HG02623 (cell line): Measurements from ENCODE around the gene EGF.

ENCODE experiments used
- ATAC-seq: cut with Tn5 transposase; IDR thresholded peaks from one replicate; pipeline ENCODE4 v1.9.1; 2021; ENCODE audit warnings: moderate library complexity; ENCODE audit not compliant: unreplicated experiment

Gene EGF

GRCh38 chr4:109989618-109990017, 76.9 kb downstream of the EGF start:
- no peak for ATAC-seq

GRCh38 chr4:109990261-109991257, 77.9 kb downstream of the EGF start:
- peak; percentile 80 for ATAC-seq

- no peak for ATAC-seq
Observed at GRCh38 chr4:109993116-109993515, 80.4 kb downstream of the EGF start.

DNA sequence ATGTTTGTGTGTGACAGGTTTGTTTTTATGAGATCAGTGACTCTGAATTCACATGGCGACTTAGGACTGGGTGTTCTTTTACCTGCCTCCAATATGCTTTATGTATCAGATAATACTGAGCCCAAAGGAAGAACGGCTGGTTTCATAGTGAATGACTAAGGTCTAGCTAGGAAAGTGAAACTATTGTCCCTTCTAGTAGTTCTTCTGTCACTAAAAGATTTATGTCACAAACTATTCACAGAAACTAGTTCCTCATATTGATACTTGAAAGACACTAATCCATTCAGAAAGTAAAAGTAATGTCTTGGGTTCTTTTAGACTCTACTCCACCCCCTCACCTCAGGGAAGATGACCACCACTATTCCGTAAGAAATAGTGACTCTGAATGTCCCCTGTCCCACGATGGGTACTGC, 81.7 kb downstream of the EGF start:
- ATAC-seq = peak; percentile 49

- ATAC-seq = no peak
Observed at GRCh38 chr4:109996526-109996925, 83.8 kb downstream of the EGF start.

DNA sequence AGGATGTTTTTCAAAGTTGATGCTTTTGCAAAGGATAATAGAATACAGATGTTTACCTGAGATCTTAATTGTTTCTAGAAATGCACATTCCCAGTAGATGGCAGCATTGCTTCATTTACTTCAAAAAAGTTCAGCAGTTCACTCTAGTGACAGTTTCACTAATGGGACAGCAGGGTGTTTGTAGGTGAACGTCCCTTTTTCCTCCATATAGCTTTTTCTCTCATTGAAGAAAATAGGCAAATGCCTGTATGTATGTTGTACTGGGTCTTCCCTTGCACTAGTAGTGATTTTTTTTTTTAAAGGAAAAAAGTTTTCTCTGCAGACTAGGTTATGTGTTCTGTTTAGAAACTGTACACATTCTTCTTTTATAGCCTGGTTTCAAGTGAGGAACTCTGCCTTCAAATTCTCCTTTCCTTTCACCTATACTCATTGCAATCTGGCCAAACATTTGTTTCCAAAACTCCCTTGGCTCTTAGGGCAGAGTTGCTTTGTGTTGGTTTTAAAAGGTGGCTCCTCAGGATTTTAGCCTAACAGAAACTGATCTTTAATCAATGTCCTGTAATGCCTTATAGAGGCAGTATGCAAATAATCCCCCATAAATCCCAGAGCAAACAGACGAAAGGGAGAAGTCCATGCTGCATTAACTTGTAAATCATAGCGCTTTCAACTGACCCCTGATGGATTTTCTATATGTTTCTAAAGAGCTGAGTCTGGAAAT, 86.3 kb downstream of the EGF start:
- peak; percentile 44 for ATAC-seq

- ATAC-seq = no peak
Observed at GRCh38 chr4:109999585-109999912, 86.9 kb downstream of the EGF start.

DNA sequence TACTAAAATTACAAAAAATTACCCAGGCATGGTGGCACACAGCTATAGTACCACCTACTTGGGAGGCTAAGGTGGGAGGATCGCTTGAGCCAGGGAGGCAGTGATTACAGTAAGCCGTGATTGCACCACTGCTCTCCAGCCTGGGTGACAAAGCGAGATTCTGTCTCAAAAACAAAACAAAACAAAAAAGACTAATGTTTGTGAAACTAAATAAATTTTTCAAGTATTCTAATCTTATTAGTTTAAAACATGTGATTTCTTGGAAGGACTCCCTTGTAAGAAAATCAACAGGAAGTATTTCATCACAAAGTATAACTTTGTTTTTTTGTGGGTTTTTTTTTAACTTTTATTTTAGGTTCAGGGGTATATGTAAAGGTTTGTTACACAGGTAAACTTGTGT, 89.6 kb downstream of the EGF start:
- ATAC-seq = no peak

GRCh38 chr4:110003401-110004187, 90.9 kb downstream of the EGF start:
- no peak for ATAC-seq

GRCh38 chr4:110004556-110004955, 91.9 kb downstream of the EGF start:
- no peak for ATAC-seq

DNA sequence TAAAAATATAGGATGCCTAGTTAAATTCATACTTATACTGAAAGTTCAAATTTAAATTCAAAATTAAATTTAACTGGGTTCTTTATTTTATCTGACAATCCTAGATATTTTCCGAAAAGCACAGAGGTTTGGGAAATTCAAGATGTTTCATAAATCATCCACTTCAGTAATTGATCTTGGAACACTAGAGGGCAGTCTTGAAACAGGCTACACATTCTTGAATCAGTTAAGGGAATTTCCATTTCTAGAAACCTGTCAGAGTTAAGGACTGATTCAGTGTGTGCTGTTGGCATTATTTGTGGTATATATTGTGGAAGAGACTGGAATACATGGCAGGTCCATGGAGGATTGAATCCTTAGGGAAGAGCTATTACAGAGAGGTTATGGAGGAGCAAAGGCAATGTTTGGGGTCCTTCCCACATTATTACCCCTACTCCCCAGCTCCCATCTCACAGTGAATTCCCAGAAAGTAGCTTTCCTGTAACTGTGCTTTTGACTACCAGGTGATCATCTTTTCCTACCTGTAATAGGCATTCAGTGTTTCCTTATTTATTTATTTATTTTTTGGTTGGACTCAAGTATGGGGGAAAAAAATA, 92.9 kb downstream of the EGF start:
- ATAC-seq = peak; percentile 78

- no peak for ATAC-seq
Observed at GRCh38 chr4:110007217-110007616, 94.5 kb downstream of the EGF start.

DNA sequence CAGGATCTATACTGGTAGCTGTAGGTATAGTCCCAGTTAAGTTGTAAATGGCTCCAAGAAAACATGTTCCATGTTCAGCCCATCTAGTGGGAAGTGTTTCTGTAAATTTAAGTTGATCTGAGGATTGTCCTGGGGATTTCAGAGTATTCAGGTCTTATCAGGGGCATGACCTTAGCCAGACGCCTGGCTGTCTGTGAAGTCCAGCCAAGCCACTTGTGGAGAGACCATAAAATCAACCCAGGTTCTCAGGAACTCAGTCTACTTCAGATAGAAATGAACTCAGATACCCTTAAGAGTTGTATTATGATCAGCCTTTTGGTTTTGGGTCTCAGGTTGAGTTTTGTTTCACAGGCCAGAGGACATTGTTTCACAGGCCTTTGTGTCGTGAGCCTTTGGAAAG, 95.9 kb downstream of the EGF start:
- ATAC-seq = no peak

GRCh38 chr4:110009550-110009949, 96.9 kb downstream of the EGF start:
- no peak for ATAC-seq

GRCh38 chr4:110010797-110011196, 98.1 kb downstream of the EGF start:
- ATAC-seq = no peak

GRCh38 chr4:110012917-110013316, 100.2 kb downstream of the EGF start:
- ATAC-seq = no peak

GRCh38 chr4:110014233-110014632, 101.5 kb downstream of the EGF start:
- no peak for ATAC-seq

GRCh38 chr4:110019153-110019552, 106.5 kb downstream of the EGF start:
- ATAC-seq = no peak

DNA sequence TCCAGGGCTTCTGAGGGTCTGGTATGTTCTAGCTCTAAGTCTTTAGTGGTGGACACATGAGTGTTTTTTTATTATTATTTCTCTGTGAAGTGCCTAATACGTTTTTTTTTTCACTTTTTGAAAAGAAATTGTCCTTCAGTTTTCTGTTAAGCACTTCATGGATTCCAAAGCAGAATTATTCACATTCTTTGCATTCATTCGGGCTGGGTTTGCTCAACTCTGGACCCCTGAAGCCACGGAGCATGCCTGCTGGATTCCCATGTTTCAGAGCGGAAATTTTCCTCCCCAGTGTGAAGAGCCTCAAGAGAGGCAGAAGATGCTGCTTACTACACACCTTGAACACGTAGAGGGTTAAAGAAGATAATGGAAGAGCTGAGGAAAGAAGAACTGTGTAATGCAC, 107.5 kb downstream of the EGF start:
- ATAC-seq = no peak

GRCh38 chr4:110020646-110021443, 108.2 kb downstream of the EGF start:
- ATAC-seq = no peak
